Left hindlimb (tissue), 1 donor: ENCODE measurements around the gene NHLH1.

ENCODE experiments used
- DNase-seq: peaks from one replicate; pipeline ENCODE4 v3.0.0-alpha.2; 2018

The NHLH1 gene

DNA sequence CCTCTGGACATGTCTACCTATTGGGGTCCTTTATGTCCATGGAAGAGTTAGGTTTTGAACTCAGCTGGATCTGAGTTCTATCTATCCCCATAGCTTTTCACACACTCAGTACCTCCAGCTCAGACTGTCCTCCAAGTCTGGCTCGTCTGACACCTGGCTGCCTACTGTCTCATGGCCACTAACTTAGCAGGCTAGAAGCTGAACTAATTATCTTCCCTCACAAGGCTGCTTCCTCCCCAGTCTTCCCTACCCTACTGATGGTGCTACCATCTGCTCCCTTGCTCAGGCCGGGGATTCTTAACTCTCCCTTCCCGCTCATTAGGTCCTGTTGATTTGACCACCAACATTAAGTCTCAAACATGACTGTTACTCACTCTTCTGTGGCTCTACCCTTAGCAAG, 46.8 kb downstream of the NHLH1 start:
- no peak for DNase-seq

DNA sequence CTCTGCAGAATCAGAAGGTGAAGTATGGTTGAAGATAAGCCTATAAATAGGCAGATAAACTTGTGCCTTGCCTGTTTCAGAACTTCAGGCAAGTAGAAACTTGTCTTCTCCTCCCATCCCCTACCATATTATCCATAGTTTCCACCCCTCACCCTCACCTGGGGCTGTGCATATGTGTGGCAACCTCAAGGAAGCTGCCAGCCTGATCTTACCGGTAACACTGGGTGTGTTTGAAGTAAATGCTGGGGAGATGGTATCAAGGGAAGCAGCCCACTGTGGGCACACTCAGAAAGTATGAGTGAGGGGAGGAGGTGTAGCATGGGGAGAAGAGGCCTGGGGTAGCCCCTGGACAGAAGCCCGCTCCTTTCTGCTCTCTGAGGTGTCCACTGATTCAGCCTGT, 48.0 kb downstream of the NHLH1 start:
- no peak for DNase-seq

DNA sequence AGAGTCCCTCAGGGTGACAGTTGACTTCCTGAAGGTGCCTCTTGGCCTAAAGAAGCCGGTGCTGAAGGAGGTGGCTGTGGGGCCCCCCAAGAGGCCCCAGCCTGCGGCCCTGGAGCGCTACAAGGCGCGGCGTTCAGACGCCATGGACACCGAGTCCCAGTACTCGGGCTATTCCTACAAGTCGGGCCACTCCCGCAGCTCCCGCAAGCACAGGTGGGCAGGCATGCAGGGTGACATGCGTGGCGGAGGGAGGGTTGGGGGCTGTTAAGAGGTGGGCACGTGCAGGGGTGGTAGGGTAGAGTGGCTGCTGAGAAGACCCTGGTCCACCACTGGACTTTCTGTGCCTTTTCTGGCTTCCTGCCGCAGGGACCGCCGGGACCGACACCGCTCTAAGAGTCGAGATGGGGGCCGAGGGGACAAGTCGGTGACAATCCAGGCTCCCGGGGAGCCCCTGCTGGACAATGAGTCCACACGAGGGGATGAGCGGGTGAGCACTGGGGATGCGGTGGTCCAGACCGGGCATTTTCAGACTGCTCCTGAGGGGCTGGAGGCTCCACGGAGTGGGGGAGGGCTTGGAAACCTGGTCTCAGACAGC, 48.9 kb downstream of the NHLH1 start:
- no peak for DNase-seq

DNA sequence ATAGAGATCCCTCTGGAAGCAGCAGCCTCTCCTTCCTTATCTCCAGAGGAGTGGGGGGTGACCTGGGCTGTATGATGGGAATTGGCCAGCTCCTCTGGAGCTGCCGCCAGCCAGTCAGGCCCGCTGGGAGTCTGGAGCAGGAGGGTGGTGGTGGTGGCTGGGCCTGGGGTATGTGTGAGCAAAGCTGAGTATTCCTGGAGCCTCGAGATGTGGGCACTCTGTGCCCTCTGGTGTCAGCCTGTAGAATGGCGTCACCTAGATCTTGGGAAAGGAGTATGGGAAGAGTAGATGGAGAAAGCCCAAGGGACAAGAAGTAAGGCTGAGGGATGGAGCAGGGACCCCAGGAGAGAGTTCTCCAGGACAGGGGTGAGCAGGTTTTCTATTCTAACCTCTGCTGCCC, 49.5 kb downstream of the NHLH1 start:
- no peak for DNase-seq

DNA sequence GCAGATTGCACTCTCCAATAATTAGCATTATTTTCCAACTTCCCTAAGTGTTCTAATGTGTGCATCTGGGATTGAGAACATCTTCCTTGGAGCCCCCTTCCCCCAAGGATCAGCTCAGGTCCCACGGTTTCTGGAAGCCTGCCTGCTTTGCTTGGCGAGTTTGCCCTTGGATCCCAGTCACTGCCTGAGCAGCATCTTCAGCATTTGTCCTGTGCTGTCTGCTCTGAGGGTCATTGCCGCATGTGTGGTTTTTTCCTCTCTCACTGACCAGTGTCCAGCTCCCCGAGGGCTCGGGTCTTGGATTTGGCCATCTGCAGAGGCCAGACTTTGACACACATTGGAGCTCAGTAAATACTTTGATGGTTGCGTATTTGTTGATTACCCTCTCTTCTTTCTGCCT, 51.6 kb downstream of the NHLH1 start:
- no peak for DNase-seq

DNA sequence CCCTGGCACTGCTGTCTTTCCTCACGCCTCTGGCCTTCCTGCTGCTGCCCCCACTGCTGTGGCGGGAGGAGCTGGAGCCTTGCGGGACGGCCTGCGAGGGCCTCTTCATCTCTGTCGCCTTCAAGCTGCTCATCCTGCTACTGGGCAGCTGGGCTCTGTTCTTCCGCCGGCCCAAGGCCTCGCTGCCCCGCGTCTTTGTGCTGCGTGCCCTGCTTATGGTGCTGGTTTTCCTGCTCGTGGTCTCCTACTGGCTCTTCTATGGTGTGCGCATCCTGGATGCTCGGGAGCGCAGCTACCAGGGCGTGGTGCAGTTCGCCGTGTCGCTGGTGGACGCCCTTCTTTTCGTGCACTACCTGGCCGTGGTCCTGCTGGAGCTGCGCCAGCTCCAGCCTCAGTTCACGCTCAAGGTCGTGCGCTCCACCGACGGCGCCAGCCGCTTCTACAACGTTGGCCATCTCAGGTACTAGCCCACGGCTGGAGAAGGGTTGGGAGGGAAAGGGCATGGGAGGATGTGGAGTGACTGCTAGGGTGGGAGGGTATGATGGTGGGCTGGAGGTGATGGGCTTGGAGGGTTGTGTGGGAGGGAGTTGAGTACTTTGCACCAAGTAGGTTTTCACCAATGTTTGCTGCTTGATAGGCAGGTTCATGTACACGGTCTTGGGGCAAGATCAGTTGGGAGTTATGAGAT, 52.4 kb downstream of the NHLH1 start:
- no peak for DNase-seq

DNA sequence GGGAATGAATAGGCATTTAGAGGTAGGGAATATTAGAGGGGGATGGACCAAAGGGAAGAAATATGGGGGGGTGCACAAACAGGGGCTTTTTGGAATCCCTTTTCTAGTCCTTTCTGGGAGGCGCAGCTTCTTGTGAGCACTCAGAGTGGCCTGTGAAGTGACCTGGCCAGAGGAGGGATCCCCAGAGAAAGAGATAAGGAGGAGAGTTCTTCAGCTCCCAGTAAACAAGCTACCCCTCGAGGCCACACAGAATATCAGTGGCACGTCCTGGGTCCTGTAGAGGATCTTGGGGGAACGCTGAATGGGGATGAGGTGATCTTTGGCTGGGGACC, 52.9 kb downstream of the NHLH1 start:
- no peak for DNase-seq

DNA sequence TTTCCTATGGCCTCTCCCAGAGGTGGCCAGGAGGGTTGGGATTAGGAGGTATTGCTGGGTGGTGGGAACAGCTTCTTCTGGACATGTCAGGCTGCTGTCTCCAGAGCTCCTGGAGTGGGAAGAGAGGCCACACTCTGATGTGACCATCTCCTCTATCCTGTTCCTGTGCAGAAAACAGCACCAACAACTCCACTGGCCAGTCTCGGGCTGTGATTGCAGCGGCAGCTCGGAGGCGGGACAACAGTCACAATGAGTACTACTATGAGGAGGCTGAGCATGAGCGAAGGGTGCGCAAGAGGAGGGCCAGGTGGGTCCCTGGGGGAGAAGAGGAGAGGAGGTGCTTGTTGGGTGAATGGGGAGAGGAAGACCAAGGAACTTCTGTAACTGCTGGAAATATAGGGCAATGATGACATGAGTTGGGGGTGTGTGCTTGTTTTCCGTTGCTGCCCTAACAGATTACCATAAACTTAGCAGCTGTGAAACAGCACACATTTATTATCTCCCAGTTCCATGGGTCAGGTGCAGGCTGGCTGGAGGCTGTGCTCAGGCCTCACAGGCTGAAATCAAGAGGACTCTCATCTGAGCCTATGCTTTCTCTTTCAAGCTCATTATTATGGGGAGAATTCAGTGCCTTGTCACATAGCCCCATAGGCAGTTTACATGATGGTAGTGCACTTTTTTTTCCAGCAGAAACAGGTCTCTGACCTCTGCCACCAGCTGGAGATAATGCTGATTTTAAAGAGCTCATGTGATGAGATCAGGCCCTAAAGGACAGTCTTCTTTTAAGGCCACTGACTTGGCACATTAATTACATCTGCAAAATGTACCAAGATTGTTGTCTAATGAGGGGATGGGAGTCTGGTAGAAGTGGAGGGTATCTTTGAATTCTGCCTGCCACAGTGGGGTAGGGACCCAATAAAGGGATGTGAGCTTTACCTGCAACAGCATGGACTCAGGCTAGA, 54.3 kb downstream of the NHLH1 start:
- no peak for DNase-seq

DNA sequence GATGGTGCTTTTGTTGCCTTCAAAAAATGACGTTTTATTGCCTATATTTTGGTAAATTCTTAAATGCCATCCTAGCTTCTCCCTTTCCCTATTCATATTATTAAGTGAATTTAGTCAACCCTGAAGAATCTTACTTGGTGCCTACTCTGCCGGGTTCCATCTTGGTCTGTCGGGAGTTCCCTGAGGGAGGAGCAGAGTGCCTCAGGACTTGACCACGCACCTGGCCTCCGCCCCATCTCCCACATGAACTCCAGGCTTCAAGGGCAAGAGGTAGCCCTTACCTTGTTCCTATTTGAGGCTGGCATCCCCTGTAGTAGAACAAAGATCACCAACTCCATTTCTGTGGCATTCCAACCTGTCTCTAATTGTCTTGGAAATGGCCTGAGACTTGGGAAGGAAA, 55.0 kb downstream of the NHLH1 start:
- DNase-seq: no peak
